GOT3 (cell line): ENCODE measurements around the gene HFM1.
"Not testable (repeated sequence)": the region's sequence is repeated elsewhere in the genome, so short reads cannot be mapped to it uniquely, and the experiment has no call there.

Source experiments
- DNase-seq: peaks from one replicate; lab custom pipeline; 2025; ENCODE audit warnings: mixed read lengths; lab: John Stamatoyannopoulos, UW

Gene HFM1

GRCh38 chr1:91404151-91405012 is at the start of gene HFM1:
Gene HFM1, minus strand, starts transcription at chr1:91404837. Its CDS starts 3,755 bp downstream, at chr1:91401082.
- DNase-seq: peak; percentile 4

- DNase-seq: no peak
Observed at GRCh38 chr1:91454136-91454535, 49.5 kb upstream of the HFM1 start.

GRCh38 chr1:91450260-91450659 is 45.6 kb upstream of the HFM1 start:
- DNase-seq: no peak

- DNase-seq: not testable (repeated sequence)
Observed at GRCh38 chr1:91447782-91448181, 43.1 kb upstream of the HFM1 start.

- DNase-seq: not testable (repeated sequence)
Observed at GRCh38 chr1:91441980-91442379, 37.3 kb upstream of the HFM1 start.

GRCh38 chr1:91440847-91441246 is 36.2 kb upstream of the HFM1 start:
- no peak for DNase-seq

GRCh38 chr1:91439016-91439415 is 34.4 kb upstream of the HFM1 start:
- DNase-seq: no peak

GRCh38 chr1:91428182-91428798 is 23.7 kb upstream of the HFM1 start:
- DNase-seq: no peak

- no peak for DNase-seq
Observed at GRCh38 chr1:91427741-91428140, 23.1 kb upstream of the HFM1 start.

GRCh38 chr1:91422523-91422922 is 17.9 kb upstream of the HFM1 start:
- DNase-seq: not testable (repeated sequence)

GRCh38 chr1:91412371-91412770 is 7.7 kb upstream of the HFM1 start:
- DNase-seq: no peak

- DNase-seq: no peak
Observed at GRCh38 chr1:91406773-91407389, 2.2 kb upstream of the HFM1 start.

GRCh38 chr1:91402023-91402422 is 2.6 kb downstream of the HFM1 start:
- DNase-seq: no peak

- DNase-seq: no peak
Observed at GRCh38 chr1:91400133-91400725, 4.4 kb downstream of the HFM1 start.

- DNase-seq: no peak
Observed at GRCh38 chr1:91398291-91398690, 6.3 kb downstream of the HFM1 start.

- DNase-seq: no peak
Observed at GRCh38 chr1:91397605-91398004, 7.0 kb downstream of the HFM1 start.

- DNase-seq: no peak
Observed at GRCh38 chr1:91393042-91393441, 11.6 kb downstream of the HFM1 start.

- no peak for DNase-seq
Observed at GRCh38 chr1:91386109-91386508, 18.5 kb downstream of the HFM1 start.

GRCh38 chr1:91383456-91383855 is 21.2 kb downstream of the HFM1 start:
- DNase-seq: no peak

GRCh38 chr1:91381844-91382243 is 22.8 kb downstream of the HFM1 start:
- DNase-seq: no peak

GRCh38 chr1:91374086-91374485 is 30.6 kb downstream of the HFM1 start:
- DNase-seq: no peak

- not testable (repeated sequence) for DNase-seq
Observed at GRCh38 chr1:91372230-91372629, 32.4 kb downstream of the HFM1 start.

- no peak for DNase-seq
Observed at GRCh38 chr1:91349524-91349923, 55.1 kb downstream of the HFM1 start.
